ENCODE measurements around the gene SEC16A.

The SEC16A gene

DNA sequence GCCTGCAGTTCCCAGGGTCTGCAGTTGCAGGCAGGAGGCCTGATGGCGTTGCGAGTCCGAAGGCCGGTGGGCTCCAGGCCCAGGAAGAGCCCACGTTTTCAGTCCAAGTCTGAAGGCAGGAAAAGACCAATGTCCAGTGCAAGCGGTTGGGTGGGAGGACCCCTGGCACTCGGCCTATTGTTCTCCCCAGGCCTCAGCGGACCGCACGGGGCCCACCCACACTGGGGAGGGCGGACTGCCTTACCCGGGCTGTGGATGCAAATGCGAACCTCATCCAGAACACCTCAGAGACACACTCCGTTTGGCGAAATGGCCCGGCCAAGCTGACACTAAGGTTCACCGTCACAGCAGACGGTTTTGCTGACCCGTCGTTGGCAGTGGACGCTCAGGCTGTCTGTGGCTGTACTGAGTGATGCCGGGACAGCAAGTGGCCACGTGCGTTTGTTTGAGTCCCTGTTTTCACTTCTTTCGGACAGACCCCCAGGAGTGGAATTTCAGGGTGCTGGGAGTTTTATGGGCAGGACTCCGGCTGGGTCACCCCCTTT, 10.2 kb upstream of the SEC16A start:
- DNase-seq (ENCODE audit: low read depth in 1 of 2, low spot score in 1 of 2), result no peak
- Histone ChIP-seq H3K4me3 (replicated peaks; ENCODE audit: insufficient read depth, low read length) (no peak overlapping the region), H3K27me3 (ENCODE audit: insufficient read depth, poor library complexity, severe bottlenecking) (no peaks in the 10 kb centered on the region), H3K27ac (replicated peaks) (no peak overlapping the region)
- TF ChIP-seq GABPA (IDR thresholded peaks at IDR 0.05; ENCODE audit: low read depth), result no peak
- TF ChIP-seq CTCF (IDR thresholded peaks at IDR 0.05; ENCODE audit: insufficient read depth, low read length), result no peak
- TF ChIP-seq, protein P1, sequence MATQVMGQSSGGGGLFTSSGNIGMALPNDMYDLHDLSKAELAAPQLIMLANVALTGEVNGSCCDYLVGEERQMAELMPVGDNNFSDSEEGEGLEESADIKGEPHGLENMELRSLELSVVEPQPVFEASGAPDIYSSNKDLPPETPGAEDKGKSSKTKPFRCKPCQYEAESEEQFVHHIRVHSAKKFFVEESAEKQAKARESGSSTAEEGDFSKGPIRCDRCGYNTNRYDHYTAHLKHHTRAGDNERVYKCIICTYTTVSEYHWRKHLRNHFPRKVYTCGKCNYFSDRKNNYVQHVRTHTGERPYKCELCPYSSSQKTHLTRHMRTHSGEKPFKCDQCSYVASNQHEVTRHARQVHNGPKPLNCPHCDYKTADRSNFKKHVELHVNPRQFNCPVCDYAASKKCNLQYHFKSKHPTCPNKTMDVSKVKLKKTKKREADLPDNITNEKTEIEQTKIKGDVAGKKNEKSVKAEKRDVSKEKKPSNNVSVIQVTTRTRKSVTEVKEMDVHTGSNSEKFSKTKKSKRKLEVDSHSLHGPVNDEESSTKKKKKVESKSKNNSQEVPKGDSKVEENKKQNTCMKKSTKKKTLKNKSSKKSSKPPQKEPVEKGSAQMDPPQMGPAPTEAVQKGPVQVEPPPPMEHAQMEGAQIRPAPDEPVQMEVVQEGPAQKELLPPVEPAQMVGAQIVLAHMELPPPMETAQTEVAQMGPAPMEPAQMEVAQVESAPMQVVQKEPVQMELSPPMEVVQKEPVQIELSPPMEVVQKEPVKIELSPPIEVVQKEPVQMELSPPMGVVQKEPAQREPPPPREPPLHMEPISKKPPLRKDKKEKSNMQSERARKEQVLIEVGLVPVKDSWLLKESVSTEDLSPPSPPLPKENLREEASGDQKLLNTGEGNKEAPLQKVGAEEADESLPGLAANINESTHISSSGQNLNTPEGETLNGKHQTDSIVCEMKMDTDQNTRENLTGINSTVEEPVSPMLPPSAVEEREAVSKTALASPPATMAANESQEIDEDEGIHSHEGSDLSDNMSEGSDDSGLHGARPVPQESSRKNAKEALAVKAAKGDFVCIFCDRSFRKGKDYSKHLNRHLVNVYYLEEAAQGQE (IDR thresholded peaks at IDR 0.05; ENCODE audit: insufficient replicate concordance, low read depth), result no peak
- TF ChIP-seq POLR2AphosphoS5 (IDR thresholded peaks at IDR 0.05; ENCODE audit: low read depth), result no peak
- no peak for TF ChIP-seq SPI1 (IDR thresholded peaks at IDR 0.05; ENCODE audit: borderline replicate concordance, low read depth)

DNA sequence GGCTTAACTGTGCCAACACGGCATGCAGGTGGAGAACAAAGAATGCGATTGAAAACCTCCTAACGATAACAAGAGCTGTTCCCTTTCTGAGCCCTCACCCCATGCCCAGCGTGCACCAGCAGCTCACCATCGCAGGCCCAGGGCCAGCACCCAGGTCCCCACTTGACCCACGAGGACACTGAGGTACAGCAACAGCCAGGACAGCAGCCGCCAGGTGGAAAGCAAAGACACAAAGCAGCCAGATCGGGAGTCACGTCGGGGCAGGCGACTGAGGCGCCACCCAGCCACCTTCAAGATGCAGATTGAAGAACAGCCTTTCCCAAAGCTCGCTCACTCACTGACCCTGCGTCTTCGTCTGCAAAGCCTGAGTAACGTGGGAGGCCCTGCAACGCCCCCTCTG, 6.9 kb upstream of the SEC16A start:
- Histone ChIP-seq H3K4me3 (replicated peaks; ENCODE audit: insufficient read depth, low read length) (no peak overlapping the region), H3K27me3 (ENCODE audit: insufficient read depth, poor library complexity, severe bottlenecking) (no peaks in the 10 kb centered on the region), H3K27ac (replicated peaks) (no peak overlapping the region)
- no peak for TF ChIP-seq POLR2AphosphoS5 (IDR thresholded peaks at IDR 0.05; ENCODE audit: low read depth)
- TF ChIP-seq SPI1 (IDR thresholded peaks at IDR 0.05; ENCODE audit: borderline replicate concordance, low read depth), result no peak
- no peak for TF ChIP-seq CTCF (IDR thresholded peaks at IDR 0.05; ENCODE audit: insufficient read depth, low read length)
- TF ChIP-seq, protein P1 (IDR thresholded peaks at IDR 0.05; ENCODE audit: insufficient replicate concordance, low read depth), result no peak
- DNase-seq (ENCODE audit: low read depth in 1 of 2, low spot score in 1 of 2), result no peak

DNA sequence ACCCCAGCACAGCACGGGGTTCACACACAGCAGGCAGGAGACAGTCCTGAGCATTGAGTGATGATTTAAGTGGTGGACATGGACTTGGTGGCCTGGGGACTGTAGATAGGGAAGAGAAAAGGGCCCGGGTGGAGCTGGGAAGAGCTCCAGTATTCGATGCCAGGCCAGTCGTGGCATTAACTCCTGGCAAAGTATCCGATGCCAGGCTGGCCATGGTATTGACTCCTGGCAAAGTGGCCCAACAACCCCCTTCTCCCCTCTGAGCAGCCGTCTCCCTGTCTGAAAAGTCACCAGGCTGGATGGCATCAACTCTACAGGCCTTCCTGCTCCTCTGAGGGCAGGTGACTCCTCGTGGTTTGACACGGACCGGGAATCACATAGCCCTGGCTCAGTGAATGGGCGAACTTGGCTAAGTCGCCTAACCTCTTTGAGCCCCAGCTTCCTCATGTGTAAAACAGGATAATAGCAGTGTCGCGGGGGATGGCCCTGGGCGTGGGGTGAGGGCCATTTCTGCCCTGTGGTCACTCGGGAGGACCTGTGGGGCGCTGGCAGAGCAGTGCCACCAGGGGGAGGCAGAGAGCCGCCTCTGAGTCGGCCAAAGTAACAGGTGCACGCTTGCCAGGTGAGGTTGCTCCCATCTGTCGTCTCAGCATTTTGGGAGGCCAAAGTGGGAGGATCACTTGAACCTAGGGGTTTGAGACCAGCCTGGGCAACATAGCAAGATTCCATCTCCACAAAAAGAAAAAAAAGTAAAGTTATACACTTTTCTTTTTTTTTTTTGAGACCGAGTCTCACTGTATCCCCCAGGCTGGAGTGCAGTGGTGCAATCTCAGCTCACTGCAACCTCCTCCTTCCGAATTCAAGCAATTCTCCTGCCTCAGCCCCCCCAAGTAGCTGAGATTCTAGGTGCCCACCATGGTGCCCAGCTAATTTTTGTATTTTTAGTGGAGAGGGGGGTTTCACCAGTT, 5.7 kb upstream of the SEC16A start:
- no peak for TF ChIP-seq GABPA (IDR thresholded peaks at IDR 0.05; ENCODE audit: low read depth)
- peak; percentile 98 for TF ChIP-seq CTCF (IDR thresholded peaks at IDR 0.05; ENCODE audit: insufficient read depth, low read length)
- H3K27ac ChIP-seq (replicated peaks), result no peak overlapping the region
- DNase-seq (ENCODE audit: low read depth in 1 of 2, low spot score in 1 of 2), result peak in 1 of 2 experiments; percentile 45

More for the DNA sequence above, 5.7 kb upstream of the SEC16A start:
- Histone ChIP-seq H3K27me3 (ENCODE audit: insufficient read depth, poor library complexity, severe bottlenecking) (no peaks in the 10 kb centered on the region), H3K4me3 (replicated peaks; ENCODE audit: insufficient read depth, low read length) (no peak overlapping the region)
